A549 (cell line): Measurements from ENCODE around the gene CBX3. TPM values are rescaled to one million over a fixed set of nuclear protein-coding genes. Genes with fewer than 3 reads are reported as not detected.

Experiments
- ATAC-seq, 2 experiments: fragments of 200-7000 bp in 1 of 2; fragments of >200 bp in 1 of 2; cut with Nextera tagmentation in 1 of 2; cut with Tn5 transposase in 1 of 2; 3 replicates each; pipeline versions ENCODE4 v1.8.0 to v1.9.1; 2018 to 2020; ENCODE audit warnings: mild to moderate bottlenecking in 1 of 2, moderate library complexity in 1 of 2
- CTCF ChIA-PET: fragments of 300-600 bp; sonication (Branson Sonifier 250); formaldehyde crosslinking; extraction: SDS; loops from one replicate; lab custom pipeline; 2021; ENCODE audit warnings: antibody characterized with exemption, inconsistent platforms; lab: Yijun Ruan, JAX
- POLR2A ChIA-PET: fragments of 350-600 bp; formaldehyde crosslinking; extraction: SDS; loops from one replicate; lab custom pipeline; 2021; ENCODE audit warnings: antibody characterized with exemption, inconsistent platforms; lab: Yijun Ruan, JAX
- DNase-seq, 2 experiments: peaks; one replicate each; pipeline versions ENCODE4 v3.0.0 to v3.0.0-alpha.2; 2011 to 2016; ENCODE audit warnings: low read depth in 1 of 2, low spot score in 1 of 2
- FAIRE-seq: peaks from 2 replicates; lab custom pipeline; 2011; peaks lifted over from hg19 to GRCh38; lab: Jason Lieb, UNC
- H3K27ac ChIP-seq, 2 experiments: fragments of >200 bp; sonication (Bioruptor Twin); formaldehyde crosslinking; 3 replicates each; pipeline ENCODE4 v1.5.1; 2016 to 2017
- H3K4me1 ChIP-seq: fragments of >200 bp; sonication (Bioruptor Twin); formaldehyde crosslinking; 3 replicates; pipeline ENCODE4 v1.6.1; 2016
- H3K4me2 ChIP-seq: fragments of >200 bp; sonication (Bioruptor Twin); formaldehyde crosslinking; 3 replicates; pipeline ENCODE4 v1.6.1; 2016
- H3K4me3 ChIP-seq: fragments of >200 bp; sonication (Bioruptor Twin); formaldehyde crosslinking; 3 replicates; pipeline ENCODE4 v1.5.1; 2016
- H3K9me3 ChIP-seq: fragments of >200 bp; sonication (Bioruptor Twin); formaldehyde crosslinking; 3 replicates; pipeline ENCODE4 v1.6.1; 2016
- ATOH8 ChIP-seq: fragments of 250-450 bp; sonication (Bioruptor Pico); IDR thresholded peaks from 2 replicates; pipeline ENCODE4 v1.5.0; 2020; ENCODE audit warnings: low read depth, mild to moderate bottlenecking, moderate library complexity
- BCL3 ChIP-seq: fragments of >200 bp; sonication (Bioruptor Twin); formaldehyde crosslinking; IDR thresholded peaks from 3 replicates; pipeline ENCODE4 v1.6.1; 2016
- CBX2 ChIP-seq: fragments of 200-600 bp; sonication (generic); IDR thresholded peaks from 2 replicates; pipeline ENCODE4 v1.6.1; 2016; ENCODE audit warnings: low read depth, mild to moderate bottlenecking, borderline replicate concordance
- CHD2 ChIP-seq: fragments of 150-350 bp; IDR thresholded peaks from 2 replicates; pipeline ENCODE4 v1.6.1; 2014; ENCODE audit warnings: low read length; ENCODE audit not compliant: partially characterized antibody
- E2F6 ChIP-seq: IDR thresholded peaks from 2 replicates; pipeline ENCODE4 v1.6.1; 2012; ENCODE audit warnings: low read depth, borderline replicate concordance
- ELK1 ChIP-seq: fragments of 150-350 bp; IDR thresholded peaks from 2 replicates; pipeline ENCODE4 v1.6.1; 2014; ENCODE audit warnings: low read depth, mild to moderate bottlenecking, low read length
- EP300 ChIP-seq, 2 experiments: fragments of >200 bp; sonication (Bioruptor Twin); formaldehyde crosslinking; IDR thresholded peaks; 2 replicates in 1 of 2; 3 replicates in 1 of 2; pipeline ENCODE4 v1.6.1; 2016 to 2017
- ESRRA ChIP-seq: fragments of 150-350 bp; IDR thresholded peaks from 2 replicates; pipeline ENCODE4 v1.6.1; 2014; ENCODE audit warnings: mild to moderate bottlenecking, low read length, borderline replicate concordance
- FOSB ChIP-seq: fragments of 250-450 bp; sonication (Bioruptor Pico); IDR thresholded peaks from 2 replicates; pipeline ENCODE4 v1.5.0; 2020; ENCODE audit warnings: mild to moderate bottlenecking, moderate library complexity
- FOSL2 ChIP-seq, 2 experiments: fragments of 450-650 bp in 1 of 2; fragments of >200 bp in 1 of 2; sonication (Bioruptor Twin) in 1 of 2; formaldehyde crosslinking; IDR thresholded peaks; 2 replicates each; pipeline versions ENCODE4 v1.5.0 to v1.6.1; 2016 to 2020; ENCODE audit warnings: mild to moderate bottlenecking in 1 of 2, moderate library complexity in 1 of 2
- FOXS1 ChIP-seq: fragments of 250-450 bp; sonication (Bioruptor Pico); IDR thresholded peaks from 2 replicates; pipeline ENCODE4 v1.5.0; 2020; ENCODE audit warnings: mild to moderate bottlenecking, moderate library complexity
- HDAC2 ChIP-seq: fragments of 200-600 bp; sonication (generic); IDR thresholded peaks from 2 replicates; pipeline ENCODE4 v1.6.1; 2016
- HES2 ChIP-seq: fragments of >200 bp; sonication (Bioruptor Twin); formaldehyde crosslinking; IDR thresholded peaks from 2 replicates; pipeline ENCODE4 v1.6.1; 2016
- HEYL ChIP-seq: fragments of 250-450 bp; sonication (Bioruptor Pico); IDR thresholded peaks from 2 replicates; pipeline ENCODE4 v1.8.0; 2021; ENCODE audit warnings: mild to moderate bottlenecking, moderate library complexity
- HMGXB4 ChIP-seq: fragments of 250-450 bp; sonication (Bioruptor Pico); IDR thresholded peaks from 2 replicates; pipeline ENCODE4 v1.5.0; 2021; ENCODE audit warnings: mild to moderate bottlenecking, moderate library complexity, borderline replicate concordance
- HOXA7 ChIP-seq: fragments of 250-450 bp; sonication (Bioruptor Pico); IDR thresholded peaks from 2 replicates; pipeline ENCODE4 v1.5.0; 2020; ENCODE audit warnings: mild to moderate bottlenecking, moderate library complexity
- HOXB13 ChIP-seq: fragments of 250-450 bp; sonication (Bioruptor Pico); IDR thresholded peaks from 2 replicates; pipeline ENCODE4 v1.5.0; 2020; ENCODE audit warnings: low read depth, mild to moderate bottlenecking, moderate library complexity
- JUN ChIP-seq, 2 experiments: fragments of >200 bp; sonication (Bioruptor Twin); formaldehyde crosslinking; IDR thresholded peaks; 2 replicates in 1 of 2; 3 replicates in 1 of 2; pipeline ENCODE4 v1.6.1; 2016 to 2017
- JUNB ChIP-seq: fragments of >200 bp; sonication (Bioruptor Twin); formaldehyde crosslinking; IDR thresholded peaks from 2 replicates; pipeline ENCODE4 v1.6.1; 2016
- MAFK ChIP-seq: fragments of 450-650 bp; IDR thresholded peaks from 2 replicates; pipeline ENCODE4 v1.6.1; 2014; ENCODE audit not compliant: partially characterized antibody
- MAX ChIP-seq: IDR thresholded peaks from 2 replicates; pipeline ENCODE4 v1.6.1; 2012
- NPAS2 ChIP-seq: fragments of 250-450 bp; sonication (Bioruptor Pico); IDR thresholded peaks from 2 replicates; pipeline ENCODE4 v1.8.0; 2022; ENCODE audit warnings: mild to moderate bottlenecking, moderate library complexity, borderline replicate concordance
- PHF8 ChIP-seq: fragments of 200-600 bp; sonication (generic); IDR thresholded peaks from 2 replicates; pipeline ENCODE4 v1.6.1; 2016; ENCODE audit warnings: low read depth, mild to moderate bottlenecking, antibody characterized with exemption, moderate library complexity, borderline replicate concordance
- POLR2A ChIP-seq: IDR thresholded peaks from 2 replicates; pipeline ENCODE4 v1.6.1; 2012; ENCODE audit warnings: mild to moderate bottlenecking, low read length
- POLR2AphosphoS2 ChIP-seq: conservative IDR thresholded peaks from 2 replicates; pipeline ENCODE4 v1.6.1; 2012; ENCODE audit warnings: low read length, improper control_type of control experiment, inconsistent platforms
- RAD21 ChIP-seq, 2 experiments: fragments of >200 bp in 1 of 2; sonication (Bioruptor Twin) in 1 of 2; formaldehyde crosslinking in 1 of 2; IDR thresholded peaks in 1 of 2; conservative IDR thresholded peaks in 1 of 2; 2 replicates in 1 of 2; 3 replicates in 1 of 2; pipeline ENCODE4 v1.6.1; 2012 to 2018; ENCODE audit warnings: inconsistent platforms in 1 of 2
- RNF2 ChIP-seq: fragments of 200-600 bp; sonication (generic); IDR thresholded peaks from 2 replicates; pipeline ENCODE4 v1.6.1; 2016; ENCODE audit warnings: low read depth, mild to moderate bottlenecking, antibody characterized with exemption, moderate library complexity, borderline replicate concordance
- TFCP2L1 ChIP-seq: fragments of 250-450 bp; sonication (Bioruptor Pico); IDR thresholded peaks from 2 replicates; pipeline ENCODE4 v1.5.0; 2021; ENCODE audit warnings: mild to moderate bottlenecking
- ZC3H11A ChIP-seq: fragments of 450-650 bp; IDR thresholded peaks from 2 replicates; pipeline ENCODE4 v1.6.1; 2014; ENCODE audit warnings: antibody characterized with exemption, mild to moderate bottlenecking
- ZSCAN20 ChIP-seq: fragments of 250-450 bp; sonication (Bioruptor Pico); IDR thresholded peaks from 2 replicates; pipeline ENCODE4 v1.8.0; 2022; ENCODE audit warnings: mild to moderate bottlenecking, moderate library complexity
- WGBS: methylation state at CpG from one replicate; pipeline ENCODE4 v1.1.6; 2017; ENCODE audit errors: missing lambda C conversion rate; 5-methylcytosine and 5-hydroxymethylcytosine counted together
- polyA plus RNA-seq, 4 experiments: library from polyadenylated mRNA; depleted of rRNA in 3 of 4; stranded (reverse); fragments of >200 nt; fragmentation: RNase III in 1 of 4; extraction: RNeasy Plus Mini Kit Qiagen cat#74134 plus additional on column Dnase treatment in 1 of 4; gene quantifications; 2 replicates in 3 of 4; 3 replicates in 1 of 4; pipeline ENCODE4 v1.2.3, GENCODE V29; 2011 to 2017

Gene CBX3
- polyA plus RNA-seq, 2 of the 4 experiments (the other 2 are of a cell fraction), result 275 to 288 TPM

- Histone ChIP-seq H3K9me3 (no peaks in the 10 kb centered on the region), H3K27ac (no peak overlapping the region), H3K4me1 (peaks cover 38% of the 10 kb centered on the region), H3K4me2 (no peak overlapping the region), H3K4me3 (no peak overlapping the region)
- ATAC-seq, result no peak
- 91% methylated on average over 5 of the region's 5 CpGs for WGBS
- FAIRE-seq, result no peak
- ChIA-PET POLR2A (interaction anchor here (0.6 to 1.0 kb wide), 3 partner anchors 8 to 11 kb away, joined by 3 read pairs; partner anchors contain the start of gene HNRNPA2B1), CTCF (no interaction called here)
- TF ChIP-seq HOXA7 (no peak), HEYL (no peak), MAX (no peak), JUNB (no peak), CHD2 (no peak), ELK1 (no peak), FOSL2 (IDR thresholded peaks at IDR 0.05) (no peak), FOSL2 (CRISPR knock-in tag; IDR thresholded peaks at IDR 0.05) (no peak), MAFK (no peak), TFCP2L1 (CRISPR knock-in tag) (no peak), RAD21 (conservative IDR thresholded peaks at IDR 0.05 in 1 of 2, IDR thresholded peaks at IDR 0.05 in 1 of 2) (no peak), CBX2 (no peak), EP300 (IDR thresholded peaks at IDR 0.05) (no peak), BCL3 (no peak), POLR2AphosphoS2 (no peak), ATOH8 (no peak), PHF8 (no peak), ZC3H11A (no peak), FOSB (CRISPR knock-in tag) (no peak), RNF2 (no peak)
- no peak for DNase-seq
Observed at GRCh38 chr7:26208040-26208439, 6.5 kb downstream of the CBX3 start.

GRCh38 chr7:26212921-26213718 is 11.6 kb downstream of the CBX3 start:
- WGBS, result 96% methylated on average over 2 of the region's 2 CpGs
- Histone ChIP-seq H3K9me3 (no peaks in the 10 kb centered on the region), H3K4me3 (no peak overlapping the region), H3K27ac (no peak overlapping the region), H3K4me1 (0 out of 3 replicates have a peak, but pooled peaks cover 1% of the 10 kb centered on the region), H3K4me2 (no peak overlapping the region)
- no peak for ATAC-seq
- peak; percentile 86 for FAIRE-seq
- CTCF ChIA-PET, result interaction anchor here (0.7 kb wide), 1 partner anchor 1914 kb away, joined by 3 read pairs; no protein-coding TSS in a partner anchor
- POLR2A ChIA-PET, result interaction anchor here (1.1 to 1.5 kb wide), 2 partner anchors 10 to 18 kb away, joined by 3 to 4 read pairs; no protein-coding TSS in a partner anchor
- DNase-seq, result no peak
- TF ChIP-seq TFCP2L1 (CRISPR knock-in tag), result peak; percentile 46; the same call in 1 of the 2 replicates
- no peak for TF ChIP-seq ESRRA
- peak; percentile 82 for TF ChIP-seq FOSB (CRISPR knock-in tag)
- TF ChIP-seq E2F6, result no peak
- TF ChIP-seq HES2, result no peak
- no peak for TF ChIP-seq NPAS2 (CRISPR knock-in tag)
- TF ChIP-seq ZSCAN20, result no peak
- TF ChIP-seq FOXS1 (CRISPR knock-in tag), result no peak
- 0 out of 2 replicates have a peak, but pooled peaks have one; percentile 67 for TF ChIP-seq POLR2AphosphoS2
- TF ChIP-seq CHD2, result no peak
- no peak for TF ChIP-seq HDAC2
- TF ChIP-seq ZC3H11A, result no peak
- no peak for TF ChIP-seq MAX
- TF ChIP-seq JUN (IDR thresholded peaks at IDR 0.05), result no peak
- TF ChIP-seq EP300 (IDR thresholded peaks at IDR 0.05), result no peak
- TF ChIP-seq HOXB13 (CRISPR knock-in tag), result no peak
- TF ChIP-seq POLR2A, result no peak
- TF ChIP-seq HMGXB4 (CRISPR knock-in tag), result no peak
